Activated CD8-positive, alpha-beta memory T cell treated with anti-CD3 and anti-CD28 coated beads, Interleukin-2, amount 50 U/mL, for 24 hours (primary cell): Measurements from ENCODE around the gene GRM1.
"Not testable (repeated sequence)": the region's sequence is repeated elsewhere in the genome, so short reads cannot be mapped to it uniquely, and the experiment has no call there.

Experiments used
- DNase-seq: peaks from one replicate; pipeline ENCODE4 v3.0.0-alpha.2; 2020; ENCODE audit errors: extremely low read depth

Gene GRM1

DNA sequence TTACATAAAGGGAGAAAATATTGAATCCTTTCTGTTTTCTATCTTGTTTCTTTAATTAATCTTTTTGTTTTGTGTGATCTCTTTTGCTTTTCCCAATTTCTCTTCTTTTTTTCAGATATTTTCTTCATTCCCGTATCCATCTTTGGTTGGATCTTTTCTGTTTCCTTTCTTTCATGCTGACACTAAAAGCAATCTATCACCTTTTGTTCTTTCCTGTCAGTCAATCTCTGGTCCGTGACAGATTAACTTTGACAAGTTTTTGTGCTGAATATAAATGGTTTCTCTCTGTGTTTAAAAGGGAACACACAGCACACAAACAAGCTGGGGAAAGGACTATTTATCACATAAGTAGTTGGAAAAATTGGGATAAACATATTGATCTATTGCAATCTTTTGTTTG, 162.8 kb downstream of the GRM1 start:
- no peak for DNase-seq

DNA sequence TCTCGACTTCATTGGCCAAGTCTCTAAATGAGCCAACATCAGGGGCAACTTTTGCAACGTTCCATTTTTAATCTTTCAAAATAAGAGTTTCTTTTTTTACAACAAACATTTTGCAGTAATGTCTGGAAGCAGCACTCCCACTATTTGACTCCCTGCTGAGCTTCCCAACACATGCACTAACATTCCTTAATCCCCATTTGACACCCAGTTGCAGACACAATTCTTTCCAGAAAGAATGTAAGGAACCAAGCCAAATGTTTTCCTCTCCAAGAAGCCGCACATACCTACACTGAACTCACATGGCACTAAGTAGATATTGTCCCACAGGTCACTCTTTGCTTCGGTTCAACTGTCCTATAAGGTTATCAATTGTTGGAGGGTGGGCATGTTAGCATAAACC, 165.6 kb downstream of the GRM1 start:
- no peak for DNase-seq

DNA sequence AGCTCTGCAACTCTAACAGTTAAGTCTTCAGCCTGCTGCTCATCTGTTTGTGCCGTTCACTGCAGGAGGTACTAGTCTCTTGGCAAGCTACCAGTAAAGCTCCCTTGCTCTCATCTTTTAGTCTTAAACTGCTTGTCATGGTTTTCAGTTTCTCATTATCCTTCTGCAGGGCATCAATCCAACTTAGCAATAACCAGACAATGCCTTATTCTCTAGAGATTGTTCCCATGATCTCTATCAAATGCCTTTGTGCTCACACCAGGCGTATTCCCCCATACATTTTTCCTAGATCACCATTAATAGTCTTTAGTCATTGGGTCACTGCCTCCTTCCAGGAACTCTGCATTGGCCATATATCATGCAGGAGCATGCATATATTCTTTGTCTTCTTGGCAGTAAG, 171.3 kb downstream of the GRM1 start:
- DNase-seq, result no peak

DNA sequence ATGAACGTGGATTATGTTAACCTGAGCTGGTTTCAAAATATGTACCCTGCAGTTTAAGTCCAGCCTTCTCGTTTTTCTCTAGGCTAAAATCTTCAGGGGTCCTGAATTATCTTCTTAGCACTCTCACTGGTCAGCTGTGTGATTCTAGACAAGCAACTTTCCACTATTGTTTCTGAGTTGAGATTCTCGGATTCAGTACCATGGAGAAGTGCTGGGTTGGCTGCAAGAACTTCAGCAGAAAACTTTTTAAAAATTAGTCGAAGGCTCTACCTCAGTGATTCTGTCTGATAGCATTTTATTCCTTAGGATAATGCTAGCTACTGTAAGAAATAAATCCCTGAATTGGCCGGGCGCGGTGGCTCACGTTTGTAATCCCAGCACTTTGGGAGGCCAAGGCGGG, 173.7 kb downstream of the GRM1 start:
- DNase-seq, result no peak

DNA sequence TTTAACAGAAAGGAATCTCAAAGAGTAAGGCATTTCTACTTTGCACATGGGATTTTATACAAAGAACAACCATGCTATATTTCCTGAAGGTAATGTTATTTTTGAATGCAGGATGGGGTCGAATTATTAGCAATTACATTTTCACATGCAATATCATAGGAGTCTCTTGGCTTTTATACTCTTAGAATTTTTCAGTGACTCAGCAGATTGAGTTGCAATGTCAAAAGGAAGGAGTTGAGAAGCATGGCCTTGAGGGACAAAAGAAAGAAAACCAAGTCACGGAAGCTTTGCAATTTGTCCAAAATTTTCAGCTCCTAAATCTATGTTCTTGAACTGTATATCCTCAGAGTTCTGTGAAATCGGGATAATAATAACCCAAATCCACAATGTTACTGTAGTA, 181.1 kb downstream of the GRM1 start:
- DNase-seq, result no peak

DNA sequence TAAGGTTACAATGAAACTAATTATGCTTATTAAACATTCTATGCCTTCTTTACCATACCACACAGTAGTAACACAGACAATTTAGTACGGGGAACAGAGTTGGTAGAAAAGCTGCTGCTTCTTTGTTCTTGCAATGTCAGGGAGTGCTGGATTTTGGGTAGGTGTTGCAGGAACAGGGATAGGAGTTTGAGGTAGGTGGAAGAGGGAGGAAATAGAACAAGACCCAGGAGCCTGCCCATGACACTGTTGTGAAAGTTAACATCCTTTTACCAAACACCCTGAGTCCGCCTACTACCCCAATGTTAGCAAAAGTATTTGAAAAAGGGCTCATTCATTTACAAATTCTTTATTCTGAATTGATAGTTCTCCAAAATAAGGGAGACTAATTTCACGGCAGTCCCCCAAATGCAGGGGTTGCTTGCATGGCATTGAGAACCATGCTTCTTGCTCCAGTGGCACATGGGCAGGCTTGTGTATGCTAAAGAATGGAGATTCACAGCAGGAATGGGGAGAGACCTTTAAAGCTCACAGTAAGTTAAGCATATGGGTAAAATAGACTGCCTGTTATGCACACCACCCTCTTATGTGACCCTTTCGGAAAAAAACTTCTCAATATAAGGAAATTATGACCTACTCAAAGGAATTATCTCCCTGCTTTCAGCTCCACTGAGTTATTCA, 181.7 kb downstream of the GRM1 start:
- no peak for DNase-seq

DNA sequence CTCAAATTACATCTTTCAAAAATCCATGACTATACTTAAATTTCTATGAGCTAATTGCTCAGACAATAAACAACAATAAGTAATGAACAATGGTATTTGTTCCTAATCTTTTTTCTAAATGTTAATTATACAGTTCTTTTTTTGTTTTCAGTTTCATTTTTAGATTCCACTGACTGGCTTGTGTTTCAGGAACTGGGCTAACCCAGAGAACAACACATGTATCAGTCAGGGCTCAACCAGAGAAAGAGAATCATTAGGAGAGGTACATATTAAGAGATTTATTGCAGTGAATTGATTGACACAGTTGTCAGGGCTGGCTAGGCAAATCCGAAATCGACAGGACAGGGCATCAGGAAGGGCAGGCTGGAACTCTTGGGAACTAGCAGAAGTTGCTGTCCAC, 182.8 kb downstream of the GRM1 start:
- DNase-seq, result no peak

DNA sequence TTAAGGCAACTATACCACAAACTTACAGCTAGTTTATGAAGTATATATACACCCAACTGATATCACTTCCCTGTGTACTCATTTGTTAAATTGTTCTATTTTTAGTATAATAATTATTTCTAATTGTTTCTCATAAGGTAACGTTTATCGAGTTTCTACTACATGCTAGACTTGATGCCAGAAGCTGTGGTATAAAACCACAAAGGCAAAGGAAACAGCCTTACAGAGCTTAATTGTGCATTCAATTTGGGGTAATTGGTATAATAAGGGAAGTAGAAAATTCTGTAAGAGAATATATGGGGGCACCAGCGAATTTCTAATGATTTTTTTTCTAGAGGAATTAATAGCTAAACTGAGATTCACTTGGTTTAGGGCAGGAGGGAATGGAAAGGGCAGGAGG, 183.9 kb downstream of the GRM1 start:
- DNase-seq, result no peak

DNA sequence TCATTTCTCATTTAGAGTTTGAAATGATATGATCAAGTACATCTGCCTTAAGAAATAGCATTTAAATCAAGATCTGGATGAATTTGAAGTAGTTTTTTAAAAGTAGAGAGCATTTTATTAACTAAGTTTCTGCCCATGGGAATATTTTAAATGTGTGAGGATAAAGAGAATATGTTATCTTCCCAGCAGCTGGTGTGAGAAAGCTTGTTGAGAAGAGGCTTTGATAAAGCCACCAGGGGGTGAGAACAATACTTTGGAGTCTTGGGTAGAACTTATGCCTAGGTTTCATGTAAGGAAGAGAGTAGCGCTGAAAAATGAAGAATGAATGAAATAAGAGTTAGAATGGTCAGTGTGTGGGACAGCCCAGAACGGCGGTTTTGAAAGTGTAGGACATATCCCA, 190.2 kb downstream of the GRM1 start:
- DNase-seq, result no peak

DNA sequence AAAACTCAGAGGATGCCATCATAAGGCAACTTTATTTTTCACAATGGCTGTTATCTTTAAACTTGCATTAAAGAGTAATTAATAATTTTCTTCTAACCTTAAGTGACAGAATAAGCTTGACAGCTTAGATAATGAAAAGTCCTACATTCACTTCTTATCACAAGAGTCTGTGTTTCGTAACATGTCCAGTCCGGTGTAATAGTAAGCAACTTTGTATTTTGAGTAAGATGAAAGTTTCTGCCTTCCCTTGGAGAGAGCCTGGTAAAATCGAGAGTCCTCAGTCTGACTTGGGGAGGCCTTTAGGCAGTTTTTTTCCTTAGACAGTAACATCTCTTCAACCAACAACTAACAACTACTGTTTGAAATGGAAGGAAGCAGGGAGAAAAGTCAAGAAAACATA, 195.6 kb downstream of the GRM1 start:
- no peak for DNase-seq

DNA sequence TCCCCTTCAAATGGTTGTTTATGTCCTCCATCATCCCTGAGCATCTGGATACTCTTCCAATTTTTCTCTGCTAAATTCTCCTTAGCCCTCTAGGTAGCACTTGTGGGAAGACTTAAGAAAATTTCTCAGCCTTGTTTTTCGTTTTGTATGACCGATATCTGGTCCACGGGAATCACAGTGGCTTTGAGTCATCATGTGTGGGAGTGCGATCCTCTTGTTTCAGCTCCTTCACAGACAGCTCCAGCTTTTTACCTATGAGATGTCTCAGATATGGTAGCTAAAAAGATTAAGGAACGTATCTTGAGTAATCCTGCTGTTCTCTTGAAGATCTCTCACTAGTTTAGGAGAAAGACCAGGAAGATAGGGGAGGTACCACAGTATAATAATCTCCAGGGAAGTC, 196.1 kb downstream of the GRM1 start:
- DNase-seq, result no peak

DNA sequence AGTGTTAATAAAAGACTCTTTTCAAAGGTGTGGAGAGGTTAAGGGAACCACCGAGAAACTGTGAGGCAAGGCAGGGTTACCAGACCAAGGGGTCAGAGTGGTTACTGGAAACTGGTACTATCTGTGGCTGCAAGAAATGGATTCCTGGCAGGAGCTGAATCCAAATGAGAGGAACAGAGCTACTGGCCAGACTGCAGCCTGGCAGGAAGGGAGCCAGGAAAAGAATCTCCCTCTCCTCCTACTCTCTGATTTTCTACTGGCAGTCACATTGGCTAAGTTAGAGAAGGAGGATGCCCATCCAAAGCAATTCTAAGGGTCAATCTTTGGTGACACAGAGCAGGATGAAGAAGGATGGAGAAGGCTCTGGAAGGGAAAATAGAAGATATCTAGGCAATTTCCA, 211.5 kb downstream of the GRM1 start:
- no peak for DNase-seq

DNA sequence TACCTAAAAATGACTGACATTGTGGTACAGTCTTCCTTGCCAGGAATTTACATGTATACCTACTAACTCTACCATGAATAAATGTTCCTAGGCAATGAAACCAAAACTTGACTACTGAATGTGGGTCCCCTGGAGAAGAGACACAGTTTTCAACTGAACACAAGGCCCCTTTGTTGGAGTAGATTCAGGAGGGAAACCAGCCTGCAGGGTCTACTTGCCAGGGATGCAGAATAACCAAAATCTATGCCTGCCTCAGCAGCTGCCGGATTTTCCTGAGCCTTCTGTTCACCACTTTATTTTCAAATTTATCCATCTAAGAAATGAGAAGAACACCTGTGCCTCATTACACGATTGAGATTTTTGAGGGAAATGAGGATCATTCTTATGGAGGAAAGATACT, 211.9 kb downstream of the GRM1 start:
- DNase-seq, result no peak

DNA sequence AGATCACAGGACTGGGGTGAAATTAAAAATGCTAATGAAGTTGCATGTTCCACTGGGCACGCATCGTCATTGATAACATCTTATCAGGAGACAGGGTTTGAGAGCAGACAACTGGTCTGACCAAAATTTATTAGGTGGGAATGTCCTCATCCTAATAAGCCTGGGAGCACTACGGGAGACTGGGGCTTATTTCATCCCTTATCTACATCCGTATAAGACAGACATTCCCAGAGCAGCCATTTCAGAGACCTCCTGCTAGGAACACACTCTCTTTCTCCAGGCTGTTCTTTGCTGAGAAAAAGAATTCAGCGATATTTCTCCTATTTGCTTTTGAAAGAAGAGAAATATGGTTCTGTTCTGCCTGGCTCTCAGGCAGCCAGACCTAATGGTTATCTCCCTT, 214.8 kb downstream of the GRM1 start:
- not testable (repeated sequence) for DNase-seq

DNA sequence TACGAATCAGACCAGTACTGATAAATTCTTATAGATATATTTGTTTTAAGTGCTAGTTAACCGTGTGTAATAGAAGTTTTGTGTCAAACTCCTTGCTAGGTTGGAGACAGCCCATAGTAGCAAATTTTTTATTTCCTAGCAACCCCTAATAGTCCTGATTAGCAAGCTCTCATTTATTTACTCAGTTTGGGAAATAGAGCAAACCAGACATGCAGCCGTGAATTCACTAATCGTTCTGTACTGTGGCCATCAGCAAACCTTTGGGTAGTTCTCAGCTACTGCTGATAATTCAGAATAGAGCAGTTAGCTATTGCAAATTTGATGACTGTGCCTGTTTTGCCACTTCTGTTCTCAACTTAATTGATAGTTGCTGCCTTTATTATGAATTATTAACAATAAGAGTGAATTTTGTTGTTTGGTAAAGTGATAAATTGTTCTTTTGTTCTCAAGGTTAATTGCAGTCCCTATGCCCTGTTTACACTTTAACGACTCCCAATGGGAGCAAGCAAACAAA, 215.8 kb downstream of the GRM1 start:
- no peak for DNase-seq

DNA sequence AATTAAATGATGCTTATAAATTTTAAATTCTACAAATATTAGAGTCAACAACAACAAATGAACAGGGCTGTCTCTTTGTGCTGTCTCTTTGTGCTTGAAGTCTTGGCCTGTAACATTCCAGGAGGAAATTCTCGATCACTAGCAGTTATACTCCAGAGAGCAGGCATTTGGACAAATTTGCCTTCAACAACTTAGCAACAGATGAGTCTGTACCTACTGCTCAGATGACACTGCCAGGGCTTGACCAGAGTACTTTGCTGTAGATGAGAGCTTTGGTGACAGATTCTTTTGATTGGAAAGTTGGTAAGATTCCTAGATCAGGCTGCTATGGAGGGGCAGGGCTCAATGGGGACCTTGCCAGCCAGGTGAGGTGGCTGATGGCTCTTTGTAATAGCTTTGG, 217.2 kb downstream of the GRM1 start:
- DNase-seq, result no peak

DNA sequence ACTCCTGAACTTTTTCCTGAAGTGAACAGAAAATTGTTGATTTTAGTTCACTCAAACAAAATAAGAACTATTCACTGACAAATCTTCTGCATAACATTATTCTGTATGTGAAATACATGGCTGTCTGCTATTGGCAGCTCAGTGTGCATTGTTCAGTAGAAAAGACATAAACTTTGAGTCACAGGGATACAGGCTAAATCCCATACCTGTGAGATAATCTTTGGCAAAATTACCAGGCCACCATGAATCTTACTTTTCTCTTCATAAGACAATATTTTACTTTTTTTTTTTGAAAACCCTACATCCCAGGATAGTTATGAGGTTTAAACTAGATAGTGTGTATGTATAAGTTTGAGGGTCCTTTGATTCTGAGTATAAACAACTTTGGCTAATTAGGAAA, 224.8 kb downstream of the GRM1 start:
- no peak for DNase-seq

DNA sequence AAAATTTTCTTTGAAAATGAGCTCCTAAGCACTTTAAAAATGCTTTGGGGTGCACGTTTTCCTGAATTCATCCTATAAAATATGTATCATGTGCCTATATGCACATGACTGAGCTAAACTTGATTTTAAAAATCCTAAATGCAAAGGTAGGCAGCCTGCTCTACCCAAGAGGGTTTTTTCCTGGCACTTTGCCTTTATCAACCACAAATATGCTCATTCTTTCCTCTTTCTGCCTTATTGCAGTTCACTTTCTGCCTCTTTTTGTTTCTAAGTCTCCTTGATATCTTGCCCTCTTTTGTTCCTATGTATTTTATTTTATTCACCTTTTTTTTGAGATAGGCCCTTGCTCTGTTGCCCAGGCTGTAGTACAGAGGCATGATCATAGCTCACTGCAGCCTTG, 229.3 kb downstream of the GRM1 start:
- DNase-seq, result no peak

DNA sequence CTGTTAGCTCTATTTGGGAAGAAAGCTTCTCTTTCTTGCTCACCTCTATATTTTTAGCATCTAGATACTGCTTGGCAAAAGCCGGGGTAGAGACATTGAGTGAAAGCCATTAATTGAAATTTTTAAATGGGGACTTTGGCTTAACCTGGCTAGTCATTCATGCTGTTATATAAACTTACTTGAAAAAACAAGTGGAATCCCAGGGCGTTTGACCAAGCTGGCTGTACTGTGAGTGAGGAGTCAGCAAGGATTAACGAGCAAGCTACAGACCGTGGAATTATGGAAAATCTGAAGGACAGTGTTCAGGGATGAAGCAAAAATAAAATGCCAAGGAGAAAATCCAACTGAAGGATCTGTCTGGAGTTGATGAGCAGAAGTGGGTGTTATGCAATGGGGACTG, 232.0 kb downstream of the GRM1 start:
- no peak for DNase-seq

DNA sequence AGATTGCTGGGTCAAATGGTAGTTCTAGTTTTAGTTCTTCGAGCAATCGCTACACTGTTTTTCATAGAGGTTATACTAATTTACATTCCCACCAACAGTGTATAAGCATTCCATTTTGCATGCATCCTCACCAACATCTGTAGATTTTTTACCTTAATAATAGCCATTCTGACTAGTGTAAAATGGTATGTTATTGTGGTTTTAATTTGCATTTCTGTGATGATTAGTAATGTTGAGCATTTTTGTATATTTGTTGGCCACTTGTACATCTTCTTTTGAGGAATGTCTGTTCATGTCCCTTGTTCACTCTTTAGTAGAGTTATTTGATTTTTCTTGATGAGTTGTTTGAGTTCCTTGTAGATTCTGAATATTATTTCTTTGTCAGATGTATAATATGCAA, 236.2 kb downstream of the GRM1 start:
- no peak for DNase-seq

DNA sequence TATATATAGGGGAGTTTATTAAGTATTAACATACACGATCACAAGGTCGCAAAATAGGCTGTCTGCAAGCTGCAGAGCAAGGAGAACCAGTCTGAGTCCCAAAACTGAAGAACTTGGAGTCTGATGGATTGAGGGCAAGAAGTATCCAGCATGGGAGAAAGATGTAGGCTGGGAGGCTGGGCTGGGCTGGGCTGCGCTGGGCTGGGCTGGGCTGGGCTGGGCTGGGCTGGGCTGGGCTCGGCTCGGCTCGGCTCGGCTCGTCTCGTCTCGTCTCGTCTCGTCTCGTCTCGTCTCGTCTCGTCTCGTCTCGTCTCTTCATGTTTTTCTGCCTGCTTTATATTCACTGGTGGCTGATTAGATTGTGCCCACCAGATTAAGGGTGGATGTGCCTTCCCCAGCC, 238.6 kb downstream of the GRM1 start:
- no peak for DNase-seq

DNA sequence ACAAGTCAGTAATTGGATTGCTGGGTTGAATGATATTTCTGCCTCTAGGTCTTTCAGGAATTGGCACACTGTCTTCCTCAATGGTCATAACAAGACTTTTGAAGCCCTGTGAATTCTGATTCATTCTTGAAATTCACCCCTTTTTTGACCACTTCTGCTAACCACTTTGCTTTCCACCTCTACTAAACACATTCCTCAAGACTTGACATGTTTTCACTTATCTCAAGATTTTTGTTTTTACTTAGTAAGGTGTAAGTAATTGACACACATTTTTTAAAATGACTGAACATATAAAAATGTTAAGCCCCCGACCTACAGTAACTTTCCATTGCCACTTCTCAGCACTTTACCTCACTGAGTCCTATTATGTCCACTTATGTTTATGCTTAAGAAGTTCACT, 239.1 kb downstream of the GRM1 start:
- DNase-seq, result no peak

DNA sequence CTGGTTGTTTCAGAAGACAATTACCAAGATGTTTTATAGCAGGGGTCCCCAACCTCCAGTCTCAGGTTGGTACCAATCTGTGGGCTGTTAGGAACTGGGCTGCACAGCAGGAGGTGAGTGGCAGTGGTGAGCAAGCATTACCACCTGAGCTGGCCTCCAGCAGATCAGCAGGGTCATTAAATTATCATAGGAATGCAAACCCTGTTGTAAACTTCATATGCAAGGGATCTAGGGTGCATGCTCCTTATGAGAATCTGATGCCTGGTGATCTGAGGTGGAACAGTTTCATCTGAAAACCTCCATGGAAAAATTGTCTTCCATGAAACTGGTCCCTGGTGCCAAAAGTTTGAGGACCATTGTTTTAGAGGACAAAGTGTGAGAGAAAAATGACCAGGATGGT, 240.6 kb downstream of the GRM1 start:
- no peak for DNase-seq

DNA sequence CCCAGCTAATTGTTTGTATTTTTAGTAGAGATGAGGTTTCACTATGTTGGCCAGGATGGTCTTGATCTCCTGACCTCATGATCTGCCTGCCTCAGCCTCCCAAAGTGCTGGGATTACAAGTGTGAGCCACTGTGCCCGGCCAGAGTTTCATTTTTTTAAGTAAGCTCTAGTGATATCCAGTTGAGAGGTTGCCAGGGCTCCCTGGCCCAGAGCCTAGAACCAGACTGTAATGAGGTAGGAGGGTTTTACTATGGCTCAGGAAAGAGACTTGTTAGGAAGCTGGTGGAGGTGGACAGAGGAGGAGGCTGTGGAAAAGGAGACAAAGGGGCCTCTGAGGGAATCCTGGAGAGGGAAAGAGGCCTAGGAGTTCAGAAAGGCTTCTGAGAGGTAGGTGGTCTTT, 242.3 kb downstream of the GRM1 start:
- DNase-seq, result not testable (repeated sequence)
